Cerebellar nuclear complex (tissue), 1 donor: ENCODE measurements around the gene UBE2F.
"Not testable (repeated sequence)": the region's sequence is repeated elsewhere in the genome, so short reads cannot be mapped to it uniquely, and the experiment has no call there.

ENCODE experiments used
- DNase-seq, 2 experiments: peaks; one replicate each; lab custom pipeline; 2025; lab: John Stamatoyannopoulos, UW

UBE2F gene

DNA sequence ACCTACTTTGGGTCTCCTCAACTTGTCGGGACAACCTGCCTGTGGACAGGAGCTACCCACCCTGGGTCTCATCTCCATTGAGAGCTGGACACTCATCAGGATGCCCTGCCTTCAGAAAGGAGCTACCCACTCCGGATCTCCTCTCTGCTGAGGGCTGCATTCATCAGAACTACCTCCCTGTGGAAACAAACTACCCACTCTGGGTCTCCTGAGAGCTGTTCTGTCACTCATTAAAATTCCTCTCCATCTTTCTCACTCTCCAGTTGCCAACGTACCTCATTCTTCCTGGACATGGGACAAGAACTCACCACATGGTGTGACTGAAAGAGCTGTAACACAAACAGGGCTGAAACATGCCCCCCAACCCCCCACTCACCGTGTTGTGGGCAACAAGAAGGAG, 22.5 kb upstream of the UBE2F start:
- DNase-seq = no peak

DNA sequence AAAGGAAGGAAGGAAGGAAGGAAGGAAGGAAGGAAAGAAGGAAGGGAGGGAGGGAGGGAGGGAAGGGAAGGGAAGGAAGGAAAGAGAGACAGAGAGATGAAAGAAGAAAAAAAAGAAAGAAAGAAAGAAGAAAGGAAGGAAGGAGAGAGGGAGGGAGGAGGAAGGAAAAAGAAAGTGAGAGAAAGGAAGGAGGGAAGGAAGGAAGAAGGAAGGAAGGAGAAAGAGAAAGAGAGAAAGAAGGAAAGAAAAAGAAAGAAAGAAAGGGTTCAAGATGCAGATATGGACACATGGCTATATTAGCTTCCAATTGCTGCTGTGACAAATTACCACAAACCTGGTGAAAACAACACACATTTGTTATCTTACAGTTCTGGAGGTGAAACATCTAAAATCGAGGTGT, 20.4 kb upstream of the UBE2F start:
- DNase-seq = no peak

DNA sequence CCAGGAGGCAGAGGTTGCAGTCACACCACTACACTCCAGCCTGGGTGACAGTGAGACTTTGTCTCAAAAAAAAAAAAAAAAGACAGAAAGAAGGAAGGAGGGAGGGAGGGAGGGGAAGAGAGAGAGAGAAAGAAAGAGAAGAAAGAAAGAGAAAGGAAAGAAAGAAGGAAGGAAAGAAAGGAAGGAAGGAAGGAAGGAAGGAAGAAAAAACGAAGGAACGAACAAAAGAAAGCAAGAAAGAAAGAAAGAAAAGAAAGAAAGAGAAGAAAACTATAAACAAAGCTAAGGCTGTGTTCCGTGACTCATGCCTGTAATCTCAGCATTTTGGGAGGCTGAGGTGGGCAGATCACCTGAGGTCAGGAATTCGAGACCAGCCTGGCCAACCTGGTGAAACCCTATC, 15.5 kb upstream of the UBE2F start:
- not testable (repeated sequence) for DNase-seq

DNA sequence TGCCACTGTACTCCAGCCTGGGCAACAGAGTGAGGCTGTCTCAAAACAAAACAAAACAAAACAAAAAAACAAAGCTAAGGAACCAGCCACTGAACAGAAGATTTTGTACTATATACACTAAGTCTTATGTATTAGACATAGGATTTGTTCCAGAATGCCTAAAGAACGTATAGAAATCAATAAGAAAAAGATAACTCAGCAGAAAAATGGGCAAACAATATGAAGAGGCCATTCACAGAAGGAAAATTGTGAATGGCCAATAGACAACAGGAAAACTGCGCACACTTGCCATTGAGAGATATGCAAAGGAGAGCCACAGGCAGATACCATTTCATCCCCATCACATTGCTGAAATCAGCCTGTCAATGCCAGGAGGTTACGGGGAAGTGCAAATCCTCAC, 14.9 kb upstream of the UBE2F start:
- no peak for DNase-seq

DNA sequence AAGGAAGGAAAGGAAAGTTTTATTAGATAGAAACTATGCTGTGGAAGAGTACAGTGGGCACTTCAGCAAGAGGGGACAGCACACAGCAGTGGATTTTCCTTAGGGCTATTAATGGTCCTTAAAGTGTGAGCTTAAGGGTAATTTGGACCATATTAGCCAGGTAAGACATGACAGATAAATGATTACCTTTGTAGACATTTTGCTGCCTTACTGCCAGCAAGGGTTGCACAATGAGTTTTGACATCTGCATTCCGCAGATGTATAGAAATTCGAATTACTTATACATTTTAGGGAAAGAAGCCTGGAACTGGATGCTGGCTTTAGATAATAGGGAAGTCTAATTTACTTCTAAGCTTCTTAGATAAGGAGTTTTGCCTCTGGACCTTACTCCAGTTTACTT, 14.0 kb upstream of the UBE2F start:
- no peak for DNase-seq

DNA sequence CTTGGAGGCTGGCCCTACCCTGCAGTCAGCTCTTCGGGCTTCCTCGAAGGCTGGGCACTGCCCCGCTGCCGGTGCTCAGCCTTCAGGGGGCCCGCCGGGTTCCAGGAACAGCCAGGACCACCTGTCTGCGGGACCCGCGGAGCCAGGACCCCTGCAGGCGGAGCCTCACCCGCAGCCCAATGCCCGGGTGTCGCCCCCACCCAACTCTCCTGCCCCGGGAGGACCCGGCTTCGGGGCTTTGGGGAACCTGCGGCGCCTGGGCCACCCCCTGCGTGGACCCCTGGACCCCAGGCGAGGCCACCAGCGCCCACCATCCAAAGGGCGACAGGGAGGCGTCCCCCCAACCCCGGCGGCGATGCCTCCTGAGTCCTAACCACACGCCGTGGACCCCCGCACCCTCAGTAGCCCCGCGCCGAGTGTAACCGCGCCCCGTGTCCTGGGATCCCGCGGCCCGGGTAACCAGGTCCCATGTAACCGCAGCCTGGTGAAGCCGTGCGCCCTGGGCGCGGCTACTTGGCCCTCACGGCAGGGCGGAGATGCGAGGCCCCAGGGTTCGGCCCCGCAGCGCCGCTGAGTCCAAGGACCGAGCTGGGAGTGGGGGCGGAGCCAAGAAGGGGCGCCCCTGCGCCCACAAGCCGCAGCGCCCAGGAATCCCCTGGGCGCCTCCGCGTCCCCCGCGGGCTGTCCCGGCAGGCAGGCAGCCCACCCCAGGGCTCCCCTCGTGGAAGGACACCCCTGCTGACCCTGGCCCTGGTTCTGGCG, 11.0 kb upstream of the UBE2F start:
- DNase-seq = no peak

DNA sequence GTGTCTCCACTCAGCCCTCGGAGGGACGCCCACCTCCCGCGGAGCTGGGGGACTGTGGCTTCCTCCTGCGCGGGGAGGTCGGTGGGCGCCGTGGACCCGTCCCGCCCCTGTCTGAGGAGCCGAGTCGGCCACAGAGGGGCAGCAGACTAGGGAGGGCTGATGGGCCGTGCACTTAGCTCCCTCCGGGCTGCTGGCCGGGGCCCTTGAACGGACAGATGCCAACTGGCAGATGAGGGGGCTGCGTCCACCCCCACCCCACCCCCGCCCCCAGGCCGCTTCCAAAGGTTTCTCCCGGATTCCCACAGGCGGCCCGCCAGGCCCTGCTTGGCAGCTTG, 10.4 kb upstream of the UBE2F start:
- no peak for DNase-seq

DNA sequence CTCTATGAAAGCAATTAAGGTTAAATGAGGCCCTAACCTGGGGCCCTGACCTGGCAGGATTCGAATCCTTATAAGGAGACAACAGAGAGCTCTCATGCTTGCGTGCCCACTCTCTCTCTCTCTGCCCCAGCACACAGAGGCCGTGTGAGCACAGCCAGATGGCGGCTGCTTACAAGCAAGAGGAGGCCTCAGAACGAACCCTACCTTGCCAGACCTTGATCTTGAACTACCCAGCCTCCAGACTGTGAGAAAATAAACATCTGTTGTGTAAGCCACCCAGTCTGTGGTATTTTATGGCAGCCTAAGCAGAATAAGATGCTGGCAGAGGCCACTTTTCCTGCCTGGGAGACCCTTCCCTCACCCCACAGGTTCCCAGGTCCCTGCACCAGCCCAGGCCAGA, 5.2 kb upstream of the UBE2F start:
- DNase-seq = no peak

DNA sequence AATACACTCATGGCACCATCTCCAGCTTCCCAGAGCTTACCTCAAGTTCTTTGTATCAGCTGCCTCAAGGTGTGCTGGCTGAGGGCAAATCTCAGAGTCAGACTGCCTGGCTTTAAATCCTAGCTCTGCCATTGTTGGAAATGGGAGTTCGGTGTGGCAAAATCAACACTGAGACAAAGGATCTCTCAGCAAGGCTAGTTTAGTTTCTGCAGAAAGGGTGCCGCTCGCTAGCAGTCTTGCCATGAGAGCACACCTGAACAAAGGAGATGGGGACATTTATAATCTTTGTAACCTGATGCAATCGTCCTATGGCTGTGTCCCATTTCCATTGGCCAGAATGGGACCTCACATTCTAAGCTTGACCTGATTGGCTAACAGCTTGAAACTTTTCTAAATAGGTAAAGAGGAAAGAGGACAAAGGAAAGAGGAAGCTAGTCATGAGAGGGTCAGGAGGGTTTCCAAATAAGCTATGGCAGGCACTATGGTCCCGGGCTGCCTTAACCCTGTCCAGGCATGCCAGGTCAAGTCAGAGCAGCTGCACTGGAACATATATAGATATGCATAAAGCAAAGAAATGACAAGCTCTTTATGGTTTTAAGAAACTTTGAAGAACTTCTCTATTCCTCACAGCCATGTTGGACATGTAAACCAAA, 4.3 kb upstream of the UBE2F start:
- no peak for DNase-seq

DNA sequence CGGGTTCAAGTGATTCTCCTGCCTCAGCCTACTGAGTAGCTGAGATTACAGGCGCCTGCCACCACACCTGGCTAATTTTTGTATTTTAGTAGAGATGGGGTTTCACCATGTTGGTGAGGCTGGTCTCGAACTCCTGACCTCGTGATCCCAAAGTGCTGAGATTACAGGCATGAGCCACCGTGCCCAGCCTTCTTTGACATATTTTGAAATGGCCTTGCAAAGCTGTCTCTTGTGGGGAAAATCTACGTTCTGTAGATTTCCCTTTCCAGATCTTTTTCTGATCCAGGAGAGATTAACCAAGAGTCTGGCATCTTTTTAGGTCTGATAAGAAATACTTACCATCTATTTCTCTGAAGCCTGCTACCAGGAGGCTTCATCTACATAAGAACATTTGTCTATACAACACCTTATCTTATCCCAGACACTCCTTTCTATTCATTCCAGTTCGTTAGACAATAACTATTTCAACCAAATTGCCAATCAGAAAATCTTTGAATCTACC, 3.3 kb upstream of the UBE2F start:
- not testable (repeated sequence) for DNase-seq

DNA sequence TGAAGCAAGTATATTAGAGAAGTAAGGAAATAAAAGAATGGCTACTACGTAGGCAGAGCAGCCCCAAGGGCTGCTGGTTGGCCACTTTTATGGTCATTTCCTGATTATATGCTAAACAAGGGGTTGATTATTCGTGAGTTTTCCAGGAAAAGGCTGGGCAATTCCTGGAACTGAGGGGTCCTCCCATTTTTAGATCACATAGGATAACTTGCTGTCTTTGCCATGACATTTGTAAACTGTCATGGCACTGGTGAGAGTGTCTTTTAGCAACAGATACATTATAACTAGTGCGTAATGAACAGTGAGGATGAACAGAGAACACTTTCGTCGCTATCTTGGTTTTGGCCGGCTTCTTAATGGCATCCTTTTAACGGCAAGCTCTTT, 2.6 kb upstream of the UBE2F start:
- DNase-seq = no peak

DNA sequence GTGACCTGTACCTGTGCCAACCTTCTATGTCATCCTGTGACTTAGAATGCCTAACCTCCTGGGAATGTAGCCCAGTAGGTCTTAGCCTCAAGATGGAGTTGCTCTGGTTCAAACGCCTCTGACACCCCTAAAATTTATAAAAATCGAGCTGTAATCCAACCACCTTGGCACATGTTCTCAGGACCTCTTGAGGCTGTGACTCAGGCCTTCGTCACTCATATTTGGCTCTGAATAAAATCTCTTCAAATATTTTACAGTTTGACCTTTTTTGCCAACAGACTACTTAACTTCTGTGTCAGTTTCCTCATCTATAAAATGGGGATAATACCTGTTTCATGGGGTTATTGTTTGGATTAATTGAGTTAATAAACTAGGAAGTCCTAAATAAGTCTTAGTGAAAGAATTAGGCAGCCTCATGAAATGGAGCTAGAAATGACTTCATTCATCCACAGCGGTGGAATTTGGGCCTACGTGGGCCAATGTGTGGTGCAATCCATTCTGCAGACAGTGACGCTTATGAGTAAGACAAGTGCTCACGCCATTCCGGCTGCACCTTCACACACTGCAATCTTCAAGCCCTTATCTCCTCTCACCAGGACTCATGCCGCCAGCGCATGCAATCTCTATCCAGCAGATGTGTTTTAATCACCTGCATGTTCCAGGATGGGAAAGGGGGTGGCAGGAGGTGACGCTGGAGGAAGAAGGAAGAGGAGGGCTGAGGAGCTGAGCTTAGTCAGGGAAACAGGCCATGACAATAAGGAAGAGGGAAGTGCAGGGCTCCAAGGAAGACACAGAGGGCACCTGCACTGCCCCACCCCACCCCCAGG, 2.0 kb upstream of the UBE2F start:
- DNase-seq = no peak

DNA sequence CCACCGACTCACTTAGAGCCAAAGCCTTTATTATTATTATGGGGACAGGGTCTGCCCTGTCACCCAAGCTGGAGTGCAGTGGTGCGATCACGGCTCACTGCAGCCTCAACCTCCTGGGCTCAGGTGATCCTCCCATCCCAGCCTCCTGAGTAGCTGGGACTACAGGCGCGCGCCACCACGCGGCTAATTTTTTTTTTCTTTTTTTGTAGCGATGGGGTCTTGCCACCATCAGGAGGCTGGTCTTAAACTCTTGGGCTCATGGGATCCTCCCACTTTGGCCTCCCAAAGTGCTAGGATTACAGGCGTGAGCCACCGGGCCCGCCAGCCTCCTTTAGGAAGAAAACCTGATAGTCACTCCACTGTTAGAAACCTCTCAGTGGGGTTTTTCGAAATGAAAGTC, 970 bp upstream of the UBE2F start:
- DNase-seq = not testable (repeated sequence)

DNA sequence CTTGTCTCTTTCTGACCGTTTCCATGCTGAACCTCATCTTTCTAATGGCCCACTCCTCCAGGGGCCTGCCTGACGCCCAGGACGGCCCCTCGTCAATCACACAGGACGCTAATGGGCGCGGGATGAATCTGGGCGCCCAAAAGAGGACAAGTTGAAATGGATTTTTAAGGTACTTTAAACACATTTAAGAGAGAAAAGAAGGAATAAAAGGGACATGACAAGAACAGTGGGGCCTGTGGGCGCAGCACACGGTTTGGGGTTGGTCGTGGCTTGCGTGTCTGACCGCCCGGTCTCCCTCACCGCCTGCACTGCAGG, 607 bp upstream of the UBE2F start:
- DNase-seq = no peak

DNA sequence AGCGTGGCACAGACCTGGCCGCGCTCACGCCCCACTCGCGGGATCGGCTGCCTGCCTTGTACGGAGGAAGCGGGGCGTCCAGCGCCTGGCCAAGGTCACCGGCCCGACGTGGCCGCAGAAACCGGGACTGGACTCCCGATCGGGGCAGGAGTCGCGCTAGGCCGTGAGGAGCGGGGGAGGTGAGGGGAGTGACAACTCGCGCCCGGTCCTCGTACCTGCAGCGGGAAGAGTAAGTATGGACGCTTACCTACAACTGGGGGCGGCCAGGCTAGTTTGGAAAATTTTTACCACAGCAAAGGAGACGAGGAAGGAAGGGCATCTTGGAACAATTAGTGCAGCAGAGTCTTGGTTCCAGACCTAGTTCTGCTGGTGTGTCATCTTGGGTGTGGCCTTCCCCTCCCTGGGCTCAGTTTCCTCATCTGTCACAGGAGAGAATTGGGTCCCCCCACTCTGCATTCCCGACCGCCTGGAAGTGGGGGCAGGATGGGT, 693 bp downstream of the UBE2F start:
- no peak for DNase-seq

DNA sequence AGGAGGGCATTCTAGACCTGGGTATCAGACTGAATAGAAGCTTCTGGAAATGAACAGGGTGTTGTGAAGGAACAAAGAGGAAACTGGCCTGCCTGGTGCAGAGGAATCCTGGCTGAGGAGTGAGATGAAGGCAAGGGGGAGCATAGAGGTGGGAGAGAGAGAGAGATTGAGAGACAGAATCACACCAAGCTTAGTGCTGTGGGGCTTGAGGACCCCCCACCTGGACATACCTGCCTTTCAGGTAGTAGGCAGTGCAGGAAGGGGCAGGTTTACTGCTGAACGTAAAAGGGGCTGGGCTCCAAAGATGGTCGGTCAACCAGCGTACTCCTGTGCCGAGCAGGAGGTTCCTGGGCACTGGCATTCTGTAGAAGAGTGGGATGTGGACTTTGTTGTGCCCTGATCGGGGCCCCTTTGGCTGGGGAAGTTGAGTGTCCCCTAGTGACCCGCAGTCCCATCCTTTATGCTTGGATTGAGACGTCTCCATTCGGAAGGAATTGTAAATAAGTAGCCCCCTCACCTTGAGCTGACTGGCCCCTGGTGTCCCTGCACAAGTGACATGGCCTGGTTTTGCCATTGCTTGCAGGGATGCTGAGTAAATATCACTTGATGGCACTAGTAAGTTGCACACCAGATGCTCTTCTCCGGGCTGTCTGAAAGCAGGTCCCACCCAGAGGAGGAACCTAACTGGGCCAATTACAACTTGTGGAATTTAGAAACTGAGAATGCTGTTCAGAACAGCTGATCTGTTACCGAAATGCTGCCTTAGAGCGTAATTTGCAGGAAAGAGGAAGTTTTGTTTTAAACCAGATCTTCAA, 1.4 kb downstream of the UBE2F start:
- no peak for DNase-seq

DNA sequence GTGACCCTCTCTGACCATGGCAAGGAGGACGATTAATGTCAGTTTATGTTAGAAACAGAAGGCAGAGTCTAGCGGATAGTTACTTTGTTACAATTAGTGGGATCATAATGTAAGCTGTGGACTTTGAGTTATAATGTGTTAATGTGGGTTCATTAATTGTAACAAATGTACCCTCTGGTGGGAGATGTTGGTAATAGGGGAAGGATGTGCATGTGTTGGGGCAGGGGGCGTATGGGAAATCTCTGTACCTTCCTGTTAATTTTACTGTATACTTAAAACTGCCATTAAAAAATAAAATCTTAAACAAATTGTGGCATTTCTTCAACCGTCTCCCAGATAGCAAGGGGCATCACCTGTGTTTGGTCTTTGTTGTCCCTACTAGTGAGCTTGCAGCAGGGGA, 4.8 kb downstream of the UBE2F start:
- no peak for DNase-seq

DNA sequence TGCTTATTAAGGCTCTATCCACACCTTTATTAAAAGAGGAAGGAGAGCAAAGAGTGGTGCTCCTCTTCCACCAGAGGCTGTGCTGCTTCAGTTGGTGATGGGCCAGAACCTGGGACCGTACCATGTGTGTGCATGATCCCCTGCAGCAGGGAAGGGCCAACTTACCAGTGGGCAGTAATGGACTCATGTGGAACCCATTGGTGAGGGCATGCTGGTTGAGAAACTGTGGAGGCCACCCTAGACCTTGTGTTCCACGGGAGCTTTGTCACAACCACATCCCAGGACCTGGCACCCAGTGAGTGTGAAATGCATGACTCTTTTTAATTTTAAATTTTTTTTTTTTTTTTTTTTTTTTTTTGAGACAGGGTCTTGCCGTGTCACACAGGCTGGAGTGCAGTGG, 5.4 kb downstream of the UBE2F start:
- DNase-seq = no peak

DNA sequence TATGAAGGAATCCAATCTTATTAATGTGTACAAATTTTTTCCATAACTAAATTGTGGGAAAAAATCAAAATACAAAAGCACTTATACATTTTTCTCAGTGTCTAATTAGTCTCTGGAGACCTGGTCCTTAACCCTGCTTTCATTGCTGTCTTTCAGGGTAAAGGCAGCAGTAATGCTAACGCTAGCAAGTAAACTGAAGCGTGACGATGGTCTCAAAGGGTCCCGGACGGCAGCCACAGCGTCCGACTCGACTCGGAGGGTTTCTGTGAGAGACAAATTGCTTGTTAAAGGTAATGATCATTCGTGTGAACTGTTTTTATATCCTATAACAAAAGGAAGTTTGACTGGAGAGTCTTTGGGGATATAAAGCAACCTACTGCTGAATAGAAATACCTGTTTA, 6.1 kb downstream of the UBE2F start:
- DNase-seq = no peak

DNA sequence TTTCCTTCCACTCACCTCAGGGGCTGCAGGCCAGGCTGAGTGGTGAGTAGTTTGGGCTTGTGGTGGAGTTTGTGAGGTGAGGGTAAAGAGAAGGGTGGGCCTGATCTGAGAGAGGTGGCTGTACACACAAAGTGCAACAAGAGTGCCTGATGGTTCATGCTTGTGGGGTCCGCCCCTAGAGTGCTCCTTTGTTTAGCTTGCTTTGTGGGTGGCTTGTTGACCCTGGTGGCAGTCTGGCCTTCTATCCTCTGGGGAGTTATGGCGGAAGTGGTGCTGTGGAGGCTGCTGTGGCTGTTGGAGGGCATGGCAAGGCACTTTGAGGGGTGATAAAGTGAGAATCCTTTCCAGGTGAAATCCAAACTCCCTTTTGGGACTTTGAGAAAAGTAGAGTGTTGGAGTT, 10.6 kb downstream of the UBE2F start:
- no peak for DNase-seq

DNA sequence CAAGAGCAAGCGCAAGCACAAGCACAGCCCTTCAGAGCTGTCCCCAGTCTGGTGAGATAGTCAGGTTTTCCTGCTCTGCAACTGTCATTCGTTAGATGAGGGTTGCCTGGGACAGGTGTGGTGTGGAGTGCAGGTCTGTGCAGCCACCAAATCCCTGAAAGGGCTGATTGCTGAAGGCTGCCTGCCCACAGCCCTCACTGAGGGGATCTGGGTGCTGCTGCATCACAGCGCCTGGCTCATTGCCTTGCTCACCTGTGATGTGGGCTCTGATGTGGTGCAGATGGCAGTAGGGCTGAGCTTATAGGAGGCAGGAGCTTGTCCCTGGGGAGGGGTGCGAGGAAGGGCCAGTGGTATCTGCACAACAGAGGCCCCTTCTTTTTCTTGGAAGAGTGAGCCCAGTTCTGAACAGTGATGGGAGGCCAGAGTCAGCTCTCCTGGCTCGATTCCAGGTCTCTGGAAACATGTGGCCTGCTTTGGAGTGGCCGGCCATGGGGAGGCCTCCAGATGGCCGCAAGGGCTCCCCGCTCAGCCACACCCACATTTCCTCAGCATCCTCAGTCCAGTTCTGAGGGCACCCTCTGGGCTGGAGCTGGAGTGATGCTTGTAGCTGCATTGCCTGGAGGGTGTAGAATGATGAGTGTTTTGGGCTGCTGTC, 11.4 kb downstream of the UBE2F start:
- no peak for DNase-seq

DNA sequence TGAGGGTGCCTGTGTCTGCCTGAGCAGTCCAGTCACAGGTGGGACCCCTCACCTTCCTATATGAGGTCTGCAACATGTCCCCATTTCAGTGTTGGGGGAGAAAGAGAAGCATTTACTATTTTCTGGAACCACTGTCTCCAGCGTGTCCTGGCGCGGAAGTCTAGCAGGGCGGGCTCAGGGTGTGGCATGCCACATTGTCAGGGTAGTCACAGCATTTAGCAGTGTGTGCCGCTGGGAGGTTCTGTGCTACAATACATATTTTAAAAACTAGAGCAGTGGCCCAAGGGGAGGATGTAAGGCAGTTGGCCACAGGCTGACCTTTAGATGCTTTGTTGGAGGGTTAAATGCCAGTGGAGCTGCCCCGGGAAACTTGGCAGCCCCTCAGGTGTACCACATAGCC, 12.5 kb downstream of the UBE2F start:
- DNase-seq = no peak
